ES-I3 (cell line): ENCODE measurements around the gene TRAPPC12.

ENCODE experiments used
- H3K36me3 ChIP-seq: 2 replicates; pipeline ENCODE4 v1.6.1; 2013; ENCODE audit warnings: mild to moderate bottlenecking, low read length, control low read depth, moderate library complexity; ENCODE audit not compliant: insufficient read depth
- H3K4me1 ChIP-seq: 2 replicates; pipeline ENCODE4 v1.6.1; 2013; ENCODE audit warnings: mild to moderate bottlenecking, control low read depth, low read length; ENCODE audit not compliant: insufficient read depth
- H3K9ac ChIP-seq: 2 replicates; pipeline ENCODE4 v1.6.1; 2013; ENCODE audit warnings: low read depth, mild to moderate bottlenecking, low read length, moderate library complexity
- H3K9me3 ChIP-seq: 2 replicates; pipeline ENCODE4 v1.6.1; 2013; ENCODE audit warnings: mild to moderate bottlenecking, low read length, moderate library complexity; ENCODE audit not compliant: control insufficient read depth, insufficient read depth

TRAPPC12 gene

GRCh38 chr2:3426615-3427014 lies 47.1 kb downstream of the TRAPPC12 start:
- no peaks in the 10 kb centered on the region for H3K9me3 ChIP-seq
- no peaks in the 10 kb centered on the region for H3K4me1 ChIP-seq
- H3K36me3 ChIP-seq = peaks cover 13% of the 10 kb centered on the region
- no peak overlapping the region for H3K9ac ChIP-seq

- Histone ChIP-seq H3K4me1 (no peaks in the 10 kb centered on the region), H3K36me3 (peaks cover 13% of the 10 kb centered on the region), H3K9me3 (no peaks in the 10 kb centered on the region), H3K9ac (no peak overlapping the region)
These were observed 47.8 kb downstream of the TRAPPC12 start for GRCh38 chr2:3427272-3427671.

GRCh38 chr2:3428577-3428976 lies 49.1 kb downstream of the TRAPPC12 start:
- Histone ChIP-seq H3K9me3 (no peaks in the 10 kb centered on the region), H3K9ac (no peak overlapping the region), H3K4me1 (no peaks in the 10 kb centered on the region; the same call in 1 of the 2 replicates), H3K36me3 (peaks cover 13% of the 10 kb centered on the region)

DNA sequence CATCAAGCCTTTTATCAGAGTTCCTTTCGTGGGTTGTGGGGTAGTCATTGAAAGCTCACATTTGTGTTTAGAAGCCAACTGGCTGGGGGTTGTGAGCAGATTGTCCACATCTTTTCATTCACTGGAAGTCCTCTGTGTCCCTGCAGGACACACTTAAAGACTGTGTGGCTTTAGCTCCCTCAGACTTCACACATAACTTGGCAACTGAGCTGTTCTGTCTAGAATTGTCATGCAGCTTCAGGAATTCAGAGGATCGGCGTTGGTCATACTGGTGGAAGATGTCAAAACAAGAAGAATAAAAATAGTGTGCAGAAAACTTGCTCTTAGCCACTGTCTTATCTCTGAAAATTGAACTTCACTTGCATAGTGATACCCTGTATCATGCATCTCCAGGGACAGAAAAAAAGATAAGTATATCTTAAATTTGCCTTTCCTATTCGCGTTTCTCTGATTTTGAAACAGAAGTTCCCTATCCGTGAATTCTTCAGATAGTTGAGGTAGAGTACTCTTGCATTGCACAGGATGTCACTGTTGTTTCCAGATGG lies 49.6 kb downstream of the TRAPPC12 start:
- H3K4me1 ChIP-seq = no peaks in the 10 kb centered on the region; the same call in 1 of the 2 replicates
- no peaks in the 10 kb centered on the region for H3K9me3 ChIP-seq
- peaks cover 13% of the 10 kb centered on the region for H3K36me3 ChIP-seq
- no peak overlapping the region for H3K9ac ChIP-seq

- Histone ChIP-seq H3K4me1 (no peaks in the 10 kb centered on the region; the same call in 1 of the 2 replicates), H3K36me3 (peaks cover 5% of the 10 kb centered on the region), H3K9me3 (no peaks in the 10 kb centered on the region), H3K9ac (no peak overlapping the region)
These were observed 50.7 kb downstream of the TRAPPC12 start for GRCh38 chr2:3430172-3430571.

- no peaks in the 10 kb centered on the region for H3K9me3 ChIP-seq
- no peak overlapping the region for H3K9ac ChIP-seq
- peaks cover 1% of the 10 kb centered on the region; the same call in 1 of the 2 replicates for H3K36me3 ChIP-seq
- H3K4me1 ChIP-seq = no peaks in the 10 kb centered on the region; the same call in 1 of the 2 replicates
These were observed 51.4 kb downstream of the TRAPPC12 start for GRCh38 chr2:3430740-3431490.

- H3K9me3 ChIP-seq = no peaks in the 10 kb centered on the region
- H3K36me3 ChIP-seq = no peaks in the 10 kb centered on the region
- no peaks in the 10 kb centered on the region; the same call in 1 of the 2 replicates for H3K4me1 ChIP-seq
- no peak overlapping the region for H3K9ac ChIP-seq
These were observed 52.6 kb downstream of the TRAPPC12 start for GRCh38 chr2:3432067-3432466.

DNA sequence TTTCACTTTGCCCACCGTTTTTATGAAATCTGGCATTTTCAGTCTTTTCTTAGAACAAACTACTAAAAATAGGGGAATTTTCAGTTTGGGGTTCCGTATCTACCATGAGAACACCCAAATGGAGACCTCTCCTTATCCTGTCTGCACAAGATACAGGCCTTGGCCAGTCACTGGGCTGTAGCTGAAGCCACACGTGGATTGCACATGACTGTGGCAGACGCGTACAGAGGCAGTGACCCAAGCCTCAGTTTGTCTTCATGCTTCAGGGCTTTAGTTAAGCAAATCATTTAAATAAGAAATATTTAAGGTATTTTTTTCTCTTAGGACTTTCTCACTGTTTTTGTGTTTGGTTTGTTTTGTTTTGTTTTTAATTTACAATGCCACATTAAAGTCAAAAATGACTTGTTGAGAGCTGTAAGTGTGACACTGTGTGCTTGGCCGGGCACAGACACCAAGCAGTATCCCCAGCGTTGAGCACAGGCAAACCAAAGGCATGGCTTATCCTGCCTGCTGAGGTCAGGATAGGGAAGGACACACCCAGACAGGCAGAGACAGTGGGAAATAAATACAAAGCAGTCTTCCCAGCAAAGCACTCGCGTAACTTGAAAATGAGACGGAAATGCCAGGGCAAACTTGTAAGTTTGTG lies 53.3 kb downstream of the TRAPPC12 start:
- no peak overlapping the region for H3K9ac ChIP-seq
- no peaks in the 10 kb centered on the region; the same call in 1 of the 2 replicates for H3K4me1 ChIP-seq
- H3K9me3 ChIP-seq = no peaks in the 10 kb centered on the region
- H3K36me3 ChIP-seq = no peaks in the 10 kb centered on the region

- no peaks in the 10 kb centered on the region; the same call in 1 of the 2 replicates for H3K4me1 ChIP-seq
- H3K9me3 ChIP-seq = no peaks in the 10 kb centered on the region
- no peak overlapping the region for H3K9ac ChIP-seq
- H3K36me3 ChIP-seq = no peaks in the 10 kb centered on the region
These were observed 53.8 kb downstream of the TRAPPC12 start for GRCh38 chr2:3433339-3433699.

- Histone ChIP-seq H3K4me1 (no peaks in the 10 kb centered on the region; the same call in 1 of the 2 replicates), H3K9ac (no peak overlapping the region), H3K36me3 (no peaks in the 10 kb centered on the region), H3K9me3 (no peaks in the 10 kb centered on the region)
These were observed 54.4 kb downstream of the TRAPPC12 start for GRCh38 chr2:3433776-3434400.

- Histone ChIP-seq H3K36me3 (no peaks in the 10 kb centered on the region), H3K9ac (no peak overlapping the region), H3K9me3 (no peaks in the 10 kb centered on the region), H3K4me1 (no peaks in the 10 kb centered on the region; the same call in 1 of the 2 replicates)
These were observed 55.2 kb downstream of the TRAPPC12 start for GRCh38 chr2:3434654-3435053.

GRCh38 chr2:3435445-3435844 lies 56.0 kb downstream of the TRAPPC12 start:
- H3K36me3 ChIP-seq = no peaks in the 10 kb centered on the region
- no peaks in the 10 kb centered on the region for H3K9me3 ChIP-seq
- H3K4me1 ChIP-seq = no peaks in the 10 kb centered on the region; the same call in 1 of the 2 replicates
- H3K9ac ChIP-seq = no peak overlapping the region

DNA sequence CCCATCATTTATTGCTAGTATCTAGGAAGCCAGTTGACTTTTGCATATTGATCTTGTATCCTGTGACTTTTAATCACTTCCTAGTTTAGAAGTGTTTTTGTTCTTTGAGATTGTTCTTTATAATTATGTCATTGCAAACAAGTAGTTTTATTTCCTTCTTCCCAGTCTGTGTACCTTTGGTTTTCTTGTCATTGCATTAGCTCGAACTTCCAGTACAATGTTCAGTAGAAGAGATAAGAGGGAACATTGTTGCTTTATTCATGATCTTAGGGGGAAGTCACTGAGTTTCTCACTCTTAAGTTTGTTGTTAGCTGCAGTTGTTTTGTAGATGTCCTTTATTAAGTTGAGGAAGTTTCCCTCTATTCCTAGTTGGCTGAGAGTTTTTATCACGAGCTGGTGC lies 61.0 kb downstream of the TRAPPC12 start:
- H3K9ac ChIP-seq = no peak overlapping the region
- peaks cover 3% of the 10 kb centered on the region; the same call in 1 of the 2 replicates for H3K36me3 ChIP-seq
- no peaks in the 10 kb centered on the region for H3K9me3 ChIP-seq
- H3K4me1 ChIP-seq = no peaks in the 10 kb centered on the region; the same call in 1 of the 2 replicates

DNA sequence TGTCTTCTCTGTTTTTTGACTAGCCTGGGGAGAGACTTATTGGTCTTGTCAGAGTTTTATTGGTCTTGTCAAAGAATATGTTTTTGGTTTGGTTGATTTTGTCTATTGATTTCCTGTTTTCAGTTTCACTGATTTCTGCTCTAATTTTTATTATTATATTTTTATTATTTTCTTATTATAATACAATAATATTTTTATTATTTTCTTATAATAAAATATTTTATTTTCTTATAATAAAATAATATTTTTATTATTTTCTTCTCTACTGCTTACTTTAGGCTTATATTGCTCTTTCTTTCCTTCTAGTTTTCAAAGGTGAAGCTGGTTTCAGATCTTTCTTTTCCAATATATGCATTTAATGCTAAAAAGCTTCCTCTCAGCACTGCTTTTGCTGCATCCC lies 62.0 kb downstream of the TRAPPC12 start:
- H3K9ac ChIP-seq = no peak overlapping the region
- peaks cover 4% of the 10 kb centered on the region; the same call in 1 of the 2 replicates for H3K36me3 ChIP-seq
- H3K4me1 ChIP-seq = no peaks in the 10 kb centered on the region; the same call in 1 of the 2 replicates
- H3K9me3 ChIP-seq = no peaks in the 10 kb centered on the region
